AG09309 (cell line): ENCODE data around the gene SBNO2.

Experiments
- DNase-seq: peaks from one replicate; pipeline ENCODE4 v3.0.0-alpha.2; 2010; ENCODE audit warnings: low read depth
- H3K4me3 ChIP-seq: 2 replicates; pipeline ENCODE4 v1.5.1; 2011; ENCODE audit warnings: mild to moderate bottlenecking, low read depth, low read length, moderate library complexity; ENCODE audit not compliant: control insufficient read depth
- CTCF ChIP-seq: IDR thresholded peaks from 2 replicates; pipeline ENCODE4 v1.5.1; 2011; ENCODE audit warnings: mild to moderate bottlenecking, low read depth, low read length, inconsistent platforms; ENCODE audit not compliant: insufficient read depth, control insufficient read depth; ENCODE audit errors: missing control alignments

SBNO2 gene

GRCh38 chr19:1067341-1067957 lies 106.6 kb downstream of the SBNO2 start:
- no peak overlapping the region; the same call in 1 of the 2 replicates for H3K4me3 ChIP-seq
- TF ChIP-seq CTCF: no peak

GRCh38 chr19:1066748-1067340 lies 107.2 kb downstream of the SBNO2 start, which contains the start of gene ARHGAP45:
Gene ARHGAP45, plus strand, starts transcription at chr19:1067167. Its CDS starts 239 bp downstream, at chr19:1067406.
- DNase-seq: no peak
- H3K4me3 ChIP-seq: no peak within 1 kb of the TSS; the same call in 1 of the 2 replicates
- TF ChIP-seq CTCF: no peak

More at GRCh38 chr19:1067341-1067957, 106.6 kb downstream of the SBNO2 start:
- no peak for DNase-seq

- H3K4me3 ChIP-seq: no peak overlapping the region
- no peak for DNase-seq
- no peak for TF ChIP-seq CTCF
Observed at GRCh38 chr19:1066251-1066747, 107.8 kb downstream of the SBNO2 start.

GRCh38 chr19:1065606-1066109 lies 108.4 kb downstream of the SBNO2 start:
- TF ChIP-seq CTCF: no peak
- no peak for DNase-seq
- no peak overlapping the region for H3K4me3 ChIP-seq

GRCh38 chr19:1064661-1065605 lies 109.1 kb downstream of the SBNO2 start:
- TF ChIP-seq CTCF: peak; percentile 58
- DNase-seq: no peak
- no peak overlapping the region for H3K4me3 ChIP-seq
